Measurements from ENCODE around the gene COQ3.

Gene COQ3

DNA sequence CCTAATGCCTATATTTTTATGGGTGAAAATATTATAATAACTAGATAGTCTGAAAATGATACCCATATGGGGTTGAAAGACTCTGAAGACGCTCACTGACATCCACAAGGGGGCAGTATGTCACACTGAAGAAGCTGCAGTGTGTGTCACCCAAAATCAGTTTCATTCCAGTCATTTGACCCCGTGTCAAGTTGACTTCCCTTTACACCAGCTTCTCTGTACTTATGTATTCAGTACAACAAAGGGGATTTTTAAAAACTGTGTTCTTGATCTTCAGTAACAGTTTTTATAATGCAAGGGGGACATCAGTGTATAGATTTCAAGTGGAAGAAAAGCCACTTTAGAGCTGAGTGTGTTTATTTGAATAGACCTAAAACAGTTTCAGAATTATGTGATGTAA is 63.8 kb downstream of the COQ3 start:
- peak; percentile 36 for DNase-seq

- no peak for DNase-seq
These were observed 69.0 kb downstream of the COQ3 start for GRCh38 chr6:99324996-99325395.
